Stimulated activated effector memory CD8-positive, alpha-beta T cell treated with anti-CD3 and anti-CD28 coated beads, Interleukin-12 subunit alpha, Interleukin-12 subunit beta, amount 100 ng/mL, for 72 hours (primary cell): Measurements from ENCODE around the gene THBS3.
"Not testable (repeated sequence)": the region's sequence is repeated elsewhere in the genome, so short reads cannot be mapped to it uniquely, and the experiment has no call there.

Experiments used
- ATAC-seq: fragments of 150-1000 bp; cut with Tn5 transposase; 2 replicates; pipeline ENCODE4 v1.10.0; 2021
- DNase-seq, 2 donors: peaks; one replicate each; pipeline ENCODE4 v3.0.0; 2021 to 2022; ENCODE audit warnings: low spot score in 2 of 2
- H3K27ac Mint-ChIP-seq: one replicate; pipeline ENCODE4 v1.8.0; 2022; ENCODE audit warnings: mild to moderate bottlenecking, mixed read lengths
- H3K36me3 Mint-ChIP-seq: one replicate; pipeline ENCODE4 v1.8.0; 2022; ENCODE audit warnings: mild to moderate bottlenecking, mixed read lengths
- H3K4me1 Mint-ChIP-seq: one replicate; pipeline ENCODE4 v1.8.0; 2022; ENCODE audit warnings: mixed read lengths
- H3K4me3 Mint-ChIP-seq: one replicate; pipeline ENCODE4 v1.8.0; 2022; ENCODE audit warnings: mild to moderate bottlenecking, mixed read lengths
- H3K9me3 Mint-ChIP-seq: one replicate; pipeline ENCODE4 v1.8.0; 2022; ENCODE audit warnings: mixed read lengths

The THBS3 gene

DNA sequence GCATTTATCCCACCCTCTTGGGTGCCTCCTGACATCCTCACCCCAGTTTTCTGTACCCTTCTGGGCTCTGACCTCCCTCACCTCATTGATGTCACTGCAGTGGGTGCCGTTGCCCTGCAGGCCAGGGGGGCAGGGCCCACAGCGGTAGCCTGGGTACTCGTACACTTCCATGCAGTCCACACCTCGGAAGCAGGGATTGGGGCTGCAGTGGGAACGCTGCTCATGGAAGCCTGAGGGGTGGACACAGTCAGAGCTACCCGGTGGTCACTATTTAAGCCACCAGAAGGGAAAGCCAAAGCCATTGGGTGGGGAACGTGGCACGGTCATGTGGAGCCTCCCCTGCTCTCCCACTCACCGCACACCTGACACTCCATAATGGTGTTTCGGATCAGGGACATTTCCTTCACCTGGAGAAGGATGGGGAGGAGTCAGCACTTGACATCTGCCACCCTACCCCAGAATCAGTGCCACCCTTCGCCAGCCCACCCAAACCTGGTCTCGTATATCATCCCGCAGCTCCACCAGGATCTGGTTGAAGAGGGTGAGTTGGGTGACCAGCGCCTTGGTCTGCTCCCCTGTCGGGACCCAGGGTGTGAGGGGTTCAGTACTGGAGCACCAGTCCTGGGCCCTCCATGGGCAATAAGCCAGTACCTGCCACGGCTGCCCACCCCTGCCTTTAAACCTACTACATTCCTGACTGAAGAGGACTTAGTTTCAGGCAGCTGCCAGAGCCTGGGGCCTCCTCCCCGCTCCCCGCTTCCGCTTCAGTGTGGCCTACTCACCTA is 4.8 kb downstream of the THBS3 start:
- no peak overlapping the region for H3K27ac Mint-ChIP-seq
- H3K4me3 Mint-ChIP-seq: no peak overlapping the region
- no peak for ATAC-seq
- no peaks in the 10 kb centered on the region for H3K9me3 Mint-ChIP-seq
- no peak for DNase-seq
- H3K4me1 Mint-ChIP-seq: peaks cover 14% of the 10 kb centered on the region
- peaks cover 10% of the 10 kb centered on the region for H3K36me3 Mint-ChIP-seq

DNA sequence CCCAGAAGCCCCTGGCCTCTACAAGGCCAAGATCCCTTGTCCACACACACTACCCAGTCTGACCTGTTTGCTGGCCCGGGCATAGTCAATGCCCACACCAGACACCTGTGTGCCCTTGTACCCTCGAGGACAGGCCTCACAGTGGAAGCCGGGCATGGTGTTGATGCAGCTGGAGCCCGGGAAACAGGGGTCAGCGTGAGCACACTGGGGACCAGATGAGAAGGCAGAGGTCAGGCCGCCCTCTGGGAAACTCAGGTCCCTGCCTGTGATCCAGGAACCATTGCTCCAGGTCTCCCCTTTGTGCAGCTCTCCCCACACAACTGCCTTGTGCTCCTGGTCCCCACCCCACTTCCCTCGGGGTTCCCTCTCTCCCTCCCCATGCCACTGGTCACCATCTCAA is 5.5 kb downstream of the THBS3 start:
- Mint-ChIP-seq H3K9me3 (no peaks in the 10 kb centered on the region), H3K27ac (no peak overlapping the region), H3K4me1 (peaks cover 7% of the 10 kb centered on the region), H3K36me3 (peaks cover 10% of the 10 kb centered on the region), H3K4me3 (no peak overlapping the region)
- DNase-seq (no peak), ATAC-seq (no peak)

DNA sequence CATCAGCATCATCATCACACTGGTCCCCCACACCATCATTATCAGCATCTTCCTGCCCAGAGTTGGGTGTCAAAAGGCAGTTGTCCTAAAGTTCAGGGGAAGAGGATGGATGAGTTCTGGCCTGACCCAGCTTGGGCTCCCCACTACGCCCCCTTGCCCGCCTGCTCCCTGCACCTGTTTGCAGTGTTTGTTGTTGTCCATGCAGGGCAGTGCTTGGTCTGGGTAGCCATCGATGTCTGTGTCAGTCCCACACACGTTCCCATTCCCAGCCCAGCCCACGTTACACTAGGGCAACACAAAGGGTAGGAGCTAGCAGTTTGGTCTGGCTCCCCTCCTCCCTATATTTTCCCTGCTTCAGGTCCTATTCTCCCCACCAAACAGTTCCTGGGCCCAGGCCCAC is 6.8 kb downstream of the THBS3 start:
- Mint-ChIP-seq H3K27ac (no peak overlapping the region), H3K9me3 (no peaks in the 10 kb centered on the region), H3K4me1 (no peaks in the 10 kb centered on the region), H3K36me3 (peaks cover 10% of the 10 kb centered on the region), H3K4me3 (no peak overlapping the region)
- ATAC-seq (no peak), DNase-seq (no peak)

DNA sequence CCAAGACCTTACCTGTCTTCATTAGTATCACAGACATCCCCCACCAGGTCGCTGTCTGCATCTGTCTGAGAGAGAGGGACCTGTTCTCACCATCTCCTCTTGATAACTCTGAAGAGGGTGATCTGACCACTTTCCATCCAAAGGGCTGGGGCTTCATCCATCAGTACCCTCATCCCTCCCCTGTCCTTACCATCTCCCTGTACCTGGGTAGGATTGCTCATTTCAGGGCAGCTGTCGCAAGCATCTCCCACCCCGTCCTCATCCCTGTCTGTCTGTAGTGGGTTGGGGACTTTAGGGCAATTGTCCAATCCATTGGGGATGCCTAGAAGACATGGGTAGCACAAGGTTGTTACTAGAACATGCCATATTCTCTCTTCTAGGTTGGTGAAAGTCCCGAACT is 7.9 kb downstream of the THBS3 start:
- H3K9me3 Mint-ChIP-seq: no peaks in the 10 kb centered on the region
- no peak for ATAC-seq
- no peak for DNase-seq
- H3K27ac Mint-ChIP-seq: no peak overlapping the region
- H3K4me1 Mint-ChIP-seq: peaks cover 9% of the 10 kb centered on the region
- no peak overlapping the region for H3K4me3 Mint-ChIP-seq
- peaks cover 17% of the 10 kb centered on the region for H3K36me3 Mint-ChIP-seq

DNA sequence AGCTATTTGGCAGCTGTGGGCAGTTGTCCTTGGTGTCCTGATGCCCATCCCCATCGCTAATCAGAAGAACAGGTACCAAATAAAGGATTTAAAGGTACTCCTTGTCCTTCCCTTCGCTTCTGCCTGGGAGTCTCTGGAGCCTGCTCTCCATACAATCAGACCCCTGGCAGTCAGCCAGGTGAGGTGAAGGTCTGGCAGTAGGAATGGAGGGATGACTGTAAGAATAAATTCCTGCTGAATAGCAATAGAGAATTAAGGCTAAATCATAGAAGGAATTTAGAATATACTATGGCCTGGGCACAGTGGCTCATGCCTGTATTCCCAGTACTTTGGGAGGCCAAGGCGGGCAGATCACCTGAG is 9.2 kb downstream of the THBS3 start:
- ATAC-seq: no peak
- Mint-ChIP-seq H3K36me3 (peaks cover 28% of the 10 kb centered on the region), H3K27ac (no peak overlapping the region), H3K4me3 (no peak overlapping the region), H3K4me1 (peaks cover 22% of the 10 kb centered on the region), H3K9me3 (no peaks in the 10 kb centered on the region)
- DNase-seq: no peak

DNA sequence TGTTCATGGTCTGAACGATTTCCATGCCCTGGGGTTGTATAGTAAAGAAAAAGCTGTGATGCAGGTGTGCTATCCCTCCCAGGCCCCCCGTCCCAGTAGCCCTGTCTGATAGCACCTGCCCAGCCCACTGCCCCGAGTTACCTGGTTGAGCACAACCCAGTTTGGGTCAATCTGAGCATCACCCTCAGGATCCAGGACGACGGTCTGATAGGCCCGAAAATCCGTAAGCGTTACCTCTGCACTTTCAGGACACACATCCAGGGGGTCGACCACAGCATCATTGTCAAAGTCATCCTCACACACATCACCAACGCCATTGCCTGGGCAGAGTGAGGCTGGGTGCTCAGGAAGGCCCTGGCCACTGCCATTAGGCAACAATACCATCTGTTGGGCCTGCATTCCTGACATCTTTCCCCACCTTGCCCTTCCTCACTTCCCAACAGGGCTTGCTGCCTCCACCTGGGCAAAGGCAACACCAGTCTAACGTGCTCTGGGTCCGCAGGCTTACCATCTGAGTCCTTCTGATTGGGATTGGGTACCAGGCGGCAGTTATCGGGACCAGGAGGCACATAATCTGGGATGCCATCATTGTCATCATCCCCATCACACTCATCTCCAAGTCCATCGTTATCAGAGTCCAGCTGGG is 9.7 kb downstream of the THBS3 start:
- ATAC-seq (no peak), DNase-seq (no peak)
- peaks cover 30% of the 10 kb centered on the region for H3K36me3 Mint-ChIP-seq
- no peak overlapping the region for H3K4me3 Mint-ChIP-seq
- no peak overlapping the region for H3K27ac Mint-ChIP-seq
- H3K9me3 Mint-ChIP-seq: no peaks in the 10 kb centered on the region
- H3K4me1 Mint-ChIP-seq: peaks cover 27% of the 10 kb centered on the region

DNA sequence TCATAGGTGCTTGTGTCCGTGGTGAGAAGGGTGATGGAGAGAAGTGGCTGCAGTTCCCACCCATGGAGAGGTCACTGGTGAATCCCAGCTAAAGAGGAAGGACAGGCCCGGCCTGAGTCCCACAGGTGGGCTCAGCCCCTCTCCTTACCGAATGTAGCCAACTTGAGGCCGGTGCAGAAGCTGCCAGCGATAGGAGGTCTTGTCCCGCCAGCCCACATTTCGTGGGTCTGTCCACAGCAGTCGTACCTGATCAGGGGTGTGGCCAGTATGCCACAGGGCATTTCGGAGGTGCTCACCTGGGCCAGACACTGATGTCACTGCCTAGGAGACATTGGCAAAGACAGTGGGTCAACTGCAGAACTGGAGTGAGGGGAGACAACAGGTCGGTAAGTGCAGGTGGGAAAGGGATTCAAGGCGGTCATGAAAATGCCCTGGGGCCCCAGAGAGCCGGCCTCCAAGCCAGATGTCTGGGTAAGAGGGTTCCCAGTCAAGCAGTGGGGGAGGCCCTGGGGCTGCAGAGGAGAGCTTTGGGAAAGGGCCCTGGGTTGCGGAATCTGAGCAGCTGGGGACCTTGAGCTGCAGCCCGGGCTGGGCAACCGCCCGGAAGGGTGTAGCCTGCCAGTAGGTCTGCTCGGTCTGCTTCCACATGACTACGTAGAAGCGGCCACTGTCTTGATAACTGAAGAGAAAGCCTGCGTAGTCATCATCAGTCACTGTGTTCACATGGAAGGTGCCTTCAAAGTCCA is 10.6 kb downstream of the THBS3 start:
- Mint-ChIP-seq H3K27ac (no peak overlapping the region), H3K4me1 (peaks cover 36% of the 10 kb centered on the region), H3K4me3 (no peak overlapping the region), H3K36me3 (peaks cover 38% of the 10 kb centered on the region), H3K9me3 (no peaks in the 10 kb centered on the region)
- no peak for ATAC-seq
- no peak for DNase-seq

DNA sequence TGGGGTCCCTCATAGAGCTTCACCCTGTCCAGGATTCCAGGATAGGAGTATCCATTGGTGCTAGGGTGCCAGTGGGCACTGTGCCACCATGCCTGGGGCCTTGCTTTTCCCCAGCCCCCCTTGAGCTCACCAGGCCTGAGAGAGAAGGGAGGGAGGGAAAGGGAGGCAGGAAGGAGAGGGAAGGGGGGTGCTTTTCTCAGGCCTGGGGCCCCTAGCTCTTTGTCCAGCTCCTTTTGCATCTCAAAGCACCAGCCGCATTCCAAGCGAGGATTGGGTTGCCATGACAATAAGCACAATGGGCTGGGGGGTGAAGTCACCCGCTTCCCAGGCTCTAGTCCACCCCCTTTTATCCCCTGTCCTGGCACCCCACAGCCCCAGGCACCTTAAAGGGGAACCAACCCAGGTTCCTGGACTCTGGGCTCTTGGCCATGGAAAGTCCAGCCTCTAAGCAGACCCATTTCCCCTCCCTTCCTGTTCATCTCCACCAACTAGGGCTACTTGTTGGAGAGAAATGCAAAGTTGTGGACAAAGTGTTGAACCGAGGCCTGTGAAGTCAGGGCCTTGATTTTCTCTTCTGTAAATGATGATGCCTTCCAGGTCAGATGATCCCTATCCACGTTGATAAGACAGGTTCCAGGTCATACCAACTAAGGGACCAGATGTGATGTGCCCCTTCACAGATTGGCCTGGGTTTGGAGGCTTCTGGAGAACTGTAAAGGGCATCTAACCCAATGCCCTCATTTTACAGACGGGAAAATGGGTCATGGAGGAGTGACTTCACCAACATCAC is 11.4 kb downstream of the THBS3 start:
- DNase-seq: no peak
- no peaks in the 10 kb centered on the region for H3K9me3 Mint-ChIP-seq
- H3K27ac Mint-ChIP-seq: peak overlapping the region; percentile 99
- ATAC-seq: no peak
- peaks cover 41% of the 10 kb centered on the region for H3K36me3 Mint-ChIP-seq
- peaks cover 39% of the 10 kb centered on the region for H3K4me1 Mint-ChIP-seq
- H3K4me3 Mint-ChIP-seq: peak overlapping the region; percentile 90

DNA sequence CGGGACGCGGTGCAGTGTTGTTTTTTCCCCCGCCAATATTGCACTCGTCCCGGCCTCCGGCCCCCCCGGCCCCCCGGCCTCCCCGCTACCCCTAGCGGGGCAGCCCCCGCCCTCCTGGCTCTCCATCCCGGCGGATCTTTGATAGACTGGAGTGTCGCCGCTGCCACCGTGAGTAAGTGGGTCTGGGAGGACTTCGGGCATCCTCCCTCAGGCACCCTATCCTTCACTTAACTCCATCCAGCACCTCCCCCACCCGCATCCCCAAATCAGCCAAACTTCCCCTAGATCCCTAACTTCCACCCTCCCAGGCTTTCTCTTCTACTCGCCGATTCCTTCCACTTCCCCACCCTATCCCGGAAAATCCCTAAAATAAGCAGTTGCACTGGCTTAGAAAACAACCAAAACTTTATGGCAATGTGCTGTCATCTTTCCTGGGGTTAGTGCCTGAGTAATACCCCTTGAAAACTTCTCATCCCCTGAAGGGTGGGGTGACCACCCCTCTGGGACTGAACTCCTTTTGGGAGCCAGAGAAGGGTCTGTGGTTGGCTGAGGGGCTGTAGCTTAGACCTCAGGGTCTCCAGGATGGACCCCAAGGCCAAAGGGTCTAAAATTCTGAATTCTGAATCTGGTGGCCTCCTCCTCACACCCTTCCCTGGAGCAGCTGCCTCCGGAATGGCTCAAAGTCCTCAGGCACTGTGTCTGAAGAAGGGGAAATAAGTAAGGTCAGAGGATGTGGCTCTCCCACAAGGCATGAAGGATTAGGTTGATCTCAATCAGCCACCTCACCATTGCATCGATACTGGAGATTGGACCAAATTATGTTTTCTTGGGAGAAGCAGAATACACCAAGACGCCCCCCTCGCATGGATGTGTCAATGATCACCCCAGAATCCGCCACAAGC is 12.2 kb downstream of the THBS3 start:
- no peak for ATAC-seq
- peak overlapping the region; percentile 99 for H3K27ac Mint-ChIP-seq
- H3K9me3 Mint-ChIP-seq: no peaks in the 10 kb centered on the region
- H3K4me1 Mint-ChIP-seq: peaks cover 39% of the 10 kb centered on the region
- DNase-seq: no peak
- peak overlapping the region; percentile 90 for H3K4me3 Mint-ChIP-seq
- H3K36me3 Mint-ChIP-seq: peaks cover 41% of the 10 kb centered on the region

DNA sequence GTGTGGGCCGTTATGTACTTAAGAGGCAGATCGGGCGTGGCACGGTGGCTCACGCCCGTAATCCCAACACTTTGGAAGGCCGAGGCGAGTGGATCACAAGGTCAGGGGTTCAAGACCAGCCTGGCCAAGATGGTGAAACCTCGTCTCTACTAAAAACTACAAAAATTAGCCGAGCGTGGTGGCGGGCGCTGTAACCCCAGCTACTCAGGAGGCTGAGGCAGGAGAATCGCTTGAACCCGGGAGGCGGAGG is 13.8 kb downstream of the THBS3 start:
- not testable (repeated sequence) for H3K9me3 Mint-ChIP-seq
- peaks cover 39% of the 10 kb centered on the region for H3K4me1 Mint-ChIP-seq
- H3K36me3 Mint-ChIP-seq: peaks cover 41% of the 10 kb centered on the region

DNA sequence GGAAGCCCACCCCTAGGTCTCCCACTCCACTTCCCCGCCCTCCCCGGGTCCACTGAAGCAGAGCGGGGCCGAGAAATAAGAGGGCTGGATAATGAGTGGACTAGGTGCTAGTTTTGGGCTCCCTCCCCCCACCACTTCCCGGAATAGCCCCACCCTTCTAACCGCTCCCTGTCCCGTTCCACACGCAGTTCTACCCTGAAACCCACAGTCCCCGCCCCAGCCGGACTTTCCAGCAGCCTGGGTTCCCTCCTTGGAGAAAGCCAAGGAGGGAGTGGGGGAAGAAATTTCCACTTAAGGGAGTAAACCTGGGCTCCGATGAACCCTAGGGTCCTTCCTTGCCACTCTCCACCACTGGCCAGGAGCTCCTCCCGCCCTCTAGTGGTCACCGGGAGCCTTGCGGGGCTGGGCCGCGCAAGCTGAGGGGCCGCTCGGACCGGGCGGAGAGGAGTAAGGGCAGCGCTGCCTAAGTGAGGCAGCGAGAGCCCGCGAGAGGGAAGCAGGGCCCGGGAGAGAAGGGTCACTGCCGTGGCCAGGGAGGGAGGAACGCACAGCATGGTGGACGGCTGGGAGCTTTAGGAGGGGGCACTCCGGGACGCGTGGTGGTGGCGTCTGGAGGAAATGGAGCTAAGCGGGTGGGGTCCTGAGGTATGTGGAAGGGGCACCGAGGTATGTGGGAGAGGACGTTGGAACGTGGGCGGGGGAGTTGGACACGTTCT is 14.3 kb downstream of the THBS3 start:
- DNase-seq (peak; percentile 90 to 95), ATAC-seq (peak; percentile 75)
- Mint-ChIP-seq H3K9me3 (no peaks in the 10 kb centered on the region), H3K27ac (peak overlapping the region; percentile 99), H3K4me1 (peaks cover 39% of the 10 kb centered on the region), H3K36me3 (peaks cover 41% of the 10 kb centered on the region), H3K4me3 (peak overlapping the region; percentile 90)

More for the DNA sequence above, 13.8 kb downstream of the THBS3 start:
- not testable (repeated sequence) for ATAC-seq, DNase-seq
- H3K4me3 Mint-ChIP-seq: peak overlapping the region; percentile 90
- peak overlapping the region; percentile 99 for H3K27ac Mint-ChIP-seq

DNA sequence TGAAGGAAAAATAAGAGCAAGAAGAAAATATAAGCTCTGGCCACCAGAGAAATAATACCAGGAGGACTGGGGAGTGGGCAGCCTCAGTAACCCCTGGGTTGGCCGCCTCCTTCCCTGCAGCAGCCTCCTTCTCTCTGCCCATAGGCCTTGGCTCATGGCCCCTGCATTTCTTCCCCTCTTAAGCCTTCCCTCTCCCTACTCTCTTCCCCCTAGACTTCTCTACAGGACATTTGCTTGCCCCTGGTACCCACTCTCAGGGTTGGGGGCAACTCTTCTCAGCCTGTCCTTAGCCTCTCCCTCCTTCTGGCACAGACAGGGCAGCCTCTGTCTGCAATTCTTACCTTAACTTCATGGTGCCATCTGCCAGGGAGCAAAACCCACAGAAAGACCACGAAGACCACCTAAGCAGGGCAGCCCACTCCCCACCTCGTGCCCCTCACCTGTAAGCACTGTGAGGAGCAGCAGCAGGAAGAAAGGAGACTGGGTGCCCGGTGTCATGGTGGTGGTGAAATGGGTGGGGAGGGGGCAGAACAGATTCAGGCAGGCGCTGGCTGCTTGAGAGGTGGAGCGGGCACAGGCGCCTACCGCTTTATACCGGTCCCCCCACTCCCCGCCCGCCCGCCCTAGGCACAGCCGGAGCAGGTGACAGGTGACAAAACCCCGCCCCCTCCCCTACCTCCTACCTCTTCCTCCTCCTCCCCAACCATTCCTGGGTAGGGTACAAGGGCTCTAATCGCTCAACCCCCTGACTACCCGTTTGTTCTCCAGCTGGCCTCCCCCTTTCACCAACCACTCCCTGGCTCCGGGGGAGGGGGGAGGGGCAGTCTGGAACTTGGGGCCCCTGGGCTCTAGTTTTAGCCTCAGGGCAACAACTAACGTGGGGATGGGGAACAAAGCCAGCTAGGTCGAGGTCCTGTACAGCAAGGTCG is 15.1 kb downstream of the THBS3 start:
- H3K27ac Mint-ChIP-seq: peak overlapping the region; percentile 99
- H3K9me3 Mint-ChIP-seq: no peaks in the 10 kb centered on the region
- H3K36me3 Mint-ChIP-seq: peaks cover 35% of the 10 kb centered on the region
- DNase-seq (no peak), ATAC-seq (no peak)
- peaks cover 46% of the 10 kb centered on the region for H3K4me1 Mint-ChIP-seq
- peak overlapping the region; percentile 90 for H3K4me3 Mint-ChIP-seq

DNA sequence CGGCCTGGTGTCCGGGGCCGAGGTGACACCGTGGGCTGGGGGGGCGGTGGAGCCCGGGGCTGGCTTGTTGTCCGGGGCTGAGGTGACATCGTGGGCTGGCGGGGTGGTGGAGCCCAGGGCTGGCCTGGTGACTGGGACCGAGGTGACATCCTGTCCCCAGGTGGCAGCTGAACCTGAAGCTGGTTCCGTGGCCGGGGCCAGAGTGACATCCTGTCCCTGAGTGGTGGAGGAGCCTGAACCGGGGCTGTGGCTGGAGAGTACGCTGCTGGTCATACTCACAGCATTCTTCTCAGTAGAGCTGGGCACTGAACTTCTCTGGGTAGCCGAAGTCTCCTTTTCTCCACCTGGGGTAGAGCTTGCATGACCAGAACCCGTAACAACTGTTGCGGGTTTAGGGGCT is 15.8 kb downstream of the THBS3 start:
- H3K4me3 Mint-ChIP-seq: peak overlapping the region; percentile 90
- peaks cover 46% of the 10 kb centered on the region for H3K4me1 Mint-ChIP-seq
- peak overlapping the region; percentile 99 for H3K27ac Mint-ChIP-seq
- H3K9me3 Mint-ChIP-seq: no peaks in the 10 kb centered on the region
- ATAC-seq: no peak
- no peak for DNase-seq
- peaks cover 35% of the 10 kb centered on the region for H3K36me3 Mint-ChIP-seq
